ENCODE results near the gene ETFB. TPM values are rescaled to one million over a fixed set of nuclear protein-coding genes. Genes with fewer than 3 reads are reported as not detected.

The ETFB gene
- total and polyA plus RNA-seq, 9 of the 15 experiments (the other 6 are each of a cell fraction or from before 2014, with no cell fraction given) = 18.1 to 143 (median 96.1) TPM

DNA sequence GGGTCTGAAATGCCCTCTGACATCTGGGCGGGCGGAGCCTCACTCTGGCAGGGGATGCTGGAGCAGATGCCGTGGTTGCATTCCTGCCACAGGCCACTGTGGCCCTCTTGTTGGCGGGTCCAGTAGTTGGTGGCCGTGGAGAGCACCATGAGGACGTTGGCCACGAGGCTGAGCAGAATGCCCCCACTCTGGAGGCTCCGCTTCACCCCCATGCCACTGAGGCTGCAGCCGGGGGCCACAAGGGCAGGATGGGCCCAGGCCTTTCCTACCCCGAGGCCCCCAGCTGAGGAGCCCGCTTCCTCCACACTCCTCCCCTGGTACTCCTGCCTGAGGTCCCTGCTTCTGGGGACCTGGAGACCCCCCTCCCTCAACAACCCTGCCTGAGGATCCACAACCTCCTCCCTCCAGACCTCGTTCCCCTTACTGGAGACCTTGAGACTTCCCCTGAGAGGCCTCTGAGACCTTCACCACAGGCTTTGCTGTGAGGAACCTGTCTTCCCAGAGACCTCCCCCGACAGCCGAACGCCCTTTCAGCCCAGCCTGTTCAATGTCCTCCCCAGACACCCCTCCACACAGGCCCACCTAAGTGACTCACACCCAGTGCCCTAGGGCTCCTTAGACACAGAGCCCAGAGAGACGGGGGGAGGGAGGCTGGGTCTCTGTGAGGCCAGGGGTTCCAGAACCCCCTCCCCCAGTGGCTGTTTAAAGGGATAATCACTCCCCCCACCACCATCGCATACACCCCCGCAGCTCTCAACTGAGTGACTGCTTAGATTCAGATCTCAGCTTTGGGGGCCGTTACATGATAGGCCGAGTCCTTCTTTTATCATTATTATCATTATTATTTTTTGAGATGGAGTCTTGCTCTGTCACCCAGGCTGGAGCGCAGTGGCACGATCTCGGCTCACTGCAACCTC is 2.4 kb upstream of the ETFB start, which contains the start of gene CLDND2:
Gene CLDND2 (minus strand): TSS at position 638 of the 917 bp plus-strand sequence. CDS start 426 bp downstream, at position 212.
- intact Hi-C loops (cut with micrococcal nuclease) (no loop called here), in situ Hi-C loops (cut with MboI) (no loop called here)
- Histone ChIP-seq H3K9ac (ENCODE audit: insufficient read depth in 1 of 2, low read depth in 2 of 2, low read length in 2 of 2) (peak within 1 kb of the TSS; percentile 74 to 94), H3K9me1 (ENCODE audit: control insufficient read depth, insufficient read depth, low read length) (no peaks in the 10 kb centered on the region), H3K4me3 (peak within 1 kb of the TSS; percentile 75), H2AFZ (ENCODE audit: low read depth, low read length) (peak within 1 kb of the TSS; percentile 94), H3K27ac (ENCODE audit: extremely low read depth, low read depth, low read length) (peak within 1 kb of the TSS; percentile 80), H3K9me3 (replicated peaks; ENCODE audit: control insufficient read depth, insufficient read depth, low read depth, low read length) (no peaks in the 10 kb centered on the region), H3K79me2 (ENCODE audit: control insufficient read depth, insufficient read depth, low read length) (peaks cover 45% of the 10 kb centered on the region), H3K4me1 (replicated peaks in 1 of 2; ENCODE audit: control insufficient read depth in 2 of 2, insufficient read depth in 2 of 2, low read length in 2 of 2) (peaks cover 29 to 56% of the 10 kb centered on the region in 2 experiments), H4K20me1 (replicated peaks; ENCODE audit: control insufficient read depth, insufficient read depth, low read length) (no peaks in the 10 kb centered on the region), H3K4me2 (ENCODE audit: insufficient read depth, low read length) (peak within 1 kb of the TSS; percentile 92), H3K27me3 (ENCODE audit: control insufficient read depth in 2 of 2, insufficient read depth in 2 of 2, low read length in 2 of 2) (no peaks in the 10 kb centered on the region), H3K36me3 (ENCODE audit: control insufficient read depth, insufficient read depth, low read length) (no peaks in the 10 kb centered on the region)
- DNase-seq (ENCODE audit: extremely low read depth in 1 of 4, low spot score in 3 of 4) (peak; percentile 31 to 50 (median 44)), ATAC-seq (no peak), FAIRE-seq (no peak)
- no TSS peak for BruUV-seq (replicated peaks)
- POLR2A ChIA-PET = interaction anchor here (0.6 to 1.5 kb wide), 12 partner anchors 9 to 278 kb away, joined by 3 to 11 read pairs (median 4); partner anchors contain the start of gene C19orf84
- CTCF ChIA-PET (ENCODE audit: low intra/inter-chr PET ratio) = no interaction called here
- 35% methylated on average over 18 of the region's 23 CpGs for WGBS (ENCODE audit: insufficient coverage, low coverage, missing lambda C conversion rate)
- TF ChIP-seq BHLHE40 (IDR thresholded peaks at IDR 0.05; ENCODE audit: low read length) (0 out of 2 replicates have a peak, but pooled peaks have one; percentile 1), ERF (CRISPR knock-in tag; IDR thresholded peaks at IDR 0.05) (0 out of 2 replicates have a peak, but pooled peaks have one; percentile 26), DPF2 (IDR thresholded peaks at IDR 0.05) (peak; percentile 47), ZNF134 (CRISPR knock-in tag; conservative IDR thresholded peaks at IDR 0.05) (no peak), TEAD4 (IDR thresholded peaks at IDR 0.05; ENCODE audit: low read length) (no peak), TEAD4 (CRISPR knock-in tag; IDR thresholded peaks at IDR 0.05; ENCODE audit: borderline replicate concordance) (0 out of 2 replicates have a peak, but pooled peaks have one; percentile 59), ARID1B (IDR thresholded peaks at IDR 0.05) (0 out of 2 replicates have a peak, but pooled peaks have one; percentile 22), FOXA3 (CRISPR knock-in tag; conservative IDR thresholded peaks at IDR 0.05 in 1 of 2, IDR thresholded peaks at IDR 0.05 in 1 of 2) (0 out of 4 replicates have a peak, but pooled peaks of 1 of the 2 experiments have one; percentile 13), KDM5B (IDR thresholded peaks at IDR 0.05; ENCODE audit: insufficient replicate concordance, low read depth, low read length) (peak; percentile 17), SREBF2 (CRISPR knock-in tag; IDR thresholded peaks at IDR 0.05) (0 out of 2 replicates have a peak, but pooled peaks have one; percentile 46), SMAD1 (IDR thresholded peaks at IDR 0.05; ENCODE audit: low read depth, low read length, partially characterized antibody) (no peak)
- TF ChIP-seq, protein P1, sequence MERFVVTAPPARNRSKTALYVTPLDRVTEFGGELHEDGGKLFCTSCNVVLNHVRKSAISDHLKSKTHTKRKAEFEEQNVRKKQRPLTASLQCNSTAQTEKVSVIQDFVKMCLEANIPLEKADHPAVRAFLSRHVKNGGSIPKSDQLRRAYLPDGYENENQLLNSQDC (CRISPR knock-in tag; IDR thresholded peaks at IDR 0.05) = no peak
- TF ChIP-seq, protein P2, sequence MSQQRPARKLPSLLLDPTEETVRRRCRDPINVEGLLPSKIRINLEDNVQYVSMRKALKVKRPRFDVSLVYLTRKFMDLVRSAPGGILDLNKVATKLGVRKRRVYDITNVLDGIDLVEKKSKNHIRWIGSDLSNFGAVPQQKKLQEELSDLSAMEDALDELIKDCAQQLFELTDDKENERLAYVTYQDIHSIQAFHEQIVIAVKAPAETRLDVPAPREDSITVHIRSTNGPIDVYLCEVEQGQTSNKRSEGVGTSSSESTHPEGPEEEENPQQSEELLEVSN (IDR thresholded peaks at IDR 0.05; ENCODE audit: borderline replicate concordance in 1 of 2, extremely low read depth in 1 of 2, insufficient read depth in 1 of 2, insufficient read length in 1 of 2, low read depth in 1 of 2, low read length in 1 of 2, poor library complexity in 1 of 2, severe bottlenecking in 1 of 2) = peak in 1 of 2 experiments; percentile 61
- TF ChIP-seq, protein P3, sequence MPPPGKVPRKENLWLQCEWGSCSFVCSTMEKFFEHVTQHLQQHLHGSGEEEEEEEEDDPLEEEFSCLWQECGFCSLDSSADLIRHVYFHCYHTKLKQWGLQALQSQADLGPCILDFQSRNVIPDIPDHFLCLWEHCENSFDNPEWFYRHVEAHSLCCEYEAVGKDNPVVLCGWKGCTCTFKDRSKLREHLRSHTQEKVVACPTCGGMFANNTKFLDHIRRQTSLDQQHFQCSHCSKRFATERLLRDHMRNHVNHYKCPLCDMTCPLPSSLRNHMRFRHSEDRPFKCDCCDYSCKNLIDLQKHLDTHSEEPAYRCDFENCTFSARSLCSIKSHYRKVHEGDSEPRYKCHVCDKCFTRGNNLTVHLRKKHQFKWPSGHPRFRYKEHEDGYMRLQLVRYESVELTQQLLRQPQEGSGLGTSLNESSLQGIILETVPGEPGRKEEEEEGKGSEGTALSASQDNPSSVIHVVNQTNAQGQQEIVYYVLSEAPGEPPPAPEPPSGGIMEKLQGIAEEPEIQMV (tag; conservative IDR thresholded peaks at IDR 0.05; ENCODE audit: low read depth) = no peak
- TF ChIP-seq, protein P4, sequence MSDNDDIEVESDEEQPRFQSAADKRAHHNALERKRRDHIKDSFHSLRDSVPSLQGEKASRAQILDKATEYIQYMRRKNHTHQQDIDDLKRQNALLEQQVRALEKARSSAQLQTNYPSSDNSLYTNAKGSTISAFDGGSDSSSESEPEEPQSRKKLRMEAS (CRISPR knock-in tag; IDR thresholded peaks at IDR 0.05) = peak; percentile 32

Measured in K562 (cell line).